CD4-positive, alpha-beta T cell treated with Interferon gamma for 1 hour (primary cell): ENCODE measurements around the gene FUOM.

Experiments used
- DNase-seq: peaks from one replicate; pipeline ENCODE4 v3.0.0-alpha.2; 2020

The FUOM gene

GRCh38 chr10:133366130-133366478 lies 8.3 kb upstream of the FUOM start:
- DNase-seq = no peak

- DNase-seq = no peak
Measured at GRCh38 chr10:133365461-133366129, 7.8 kb upstream of the FUOM start.

DNA sequence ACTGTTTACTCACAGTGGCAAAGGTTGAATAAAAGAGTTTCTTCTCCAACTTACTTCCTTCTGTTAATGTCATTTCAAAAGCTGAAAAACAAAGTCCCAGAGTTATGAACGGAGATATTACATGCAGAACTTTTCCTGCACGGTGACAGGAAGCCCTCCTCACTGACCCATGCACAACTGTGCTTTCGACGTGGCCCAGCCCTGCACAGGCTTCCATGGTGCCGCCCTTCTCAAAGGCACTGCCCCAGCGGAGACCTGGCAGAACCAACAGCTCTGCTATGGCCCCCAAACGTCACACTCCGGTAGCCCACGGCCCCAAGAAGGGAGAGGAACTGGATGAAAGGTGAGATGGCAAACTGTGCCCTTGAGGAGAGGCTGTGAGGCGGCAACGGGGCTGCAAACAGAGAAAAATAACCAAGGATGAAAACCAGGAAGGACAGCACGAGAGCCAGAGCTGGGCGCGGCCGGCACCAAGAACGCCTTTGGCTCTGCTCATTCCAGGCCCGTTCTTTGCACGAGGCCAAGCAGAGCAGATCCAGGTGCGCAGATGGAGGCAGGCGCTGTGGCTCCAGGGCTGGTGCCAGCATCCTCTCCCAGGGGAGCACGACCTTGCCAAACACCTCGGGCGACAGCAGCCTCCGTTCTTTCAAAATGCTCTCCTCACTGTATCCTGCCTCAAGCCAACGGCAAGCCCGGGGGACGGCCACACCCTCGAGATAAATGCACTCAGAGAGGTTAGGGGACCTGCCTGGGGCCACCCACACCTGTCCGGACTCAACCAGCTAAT lies 7.0 kb upstream of the FUOM start:
- DNase-seq = no peak

GRCh38 chr10:133362846-133363245 lies 5.0 kb upstream of the FUOM start:
- DNase-seq = no peak

- no peak for DNase-seq
Measured at GRCh38 chr10:133361773-133362441, 4.1 kb upstream of the FUOM start.

DNA sequence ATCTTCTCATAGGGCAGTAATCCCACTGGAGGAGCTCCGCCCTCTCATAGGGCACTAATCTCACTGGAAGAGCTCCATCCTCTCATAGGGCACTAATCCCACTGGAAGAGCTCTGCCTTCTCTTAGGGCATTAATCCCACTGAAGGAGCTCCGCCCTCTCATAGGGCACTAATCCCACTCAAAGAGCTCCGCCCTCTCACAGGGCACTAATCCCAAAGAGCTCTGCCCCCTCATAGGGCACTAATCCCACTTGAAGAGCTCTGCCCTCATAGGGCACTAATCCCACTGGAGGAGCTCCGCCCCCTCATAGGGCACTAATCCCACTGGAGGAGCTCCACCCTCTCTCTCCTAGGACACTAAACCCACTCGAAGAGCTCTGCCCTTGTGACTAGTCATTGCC lies 3.4 kb upstream of the FUOM start:
- DNase-seq = no peak

DNA sequence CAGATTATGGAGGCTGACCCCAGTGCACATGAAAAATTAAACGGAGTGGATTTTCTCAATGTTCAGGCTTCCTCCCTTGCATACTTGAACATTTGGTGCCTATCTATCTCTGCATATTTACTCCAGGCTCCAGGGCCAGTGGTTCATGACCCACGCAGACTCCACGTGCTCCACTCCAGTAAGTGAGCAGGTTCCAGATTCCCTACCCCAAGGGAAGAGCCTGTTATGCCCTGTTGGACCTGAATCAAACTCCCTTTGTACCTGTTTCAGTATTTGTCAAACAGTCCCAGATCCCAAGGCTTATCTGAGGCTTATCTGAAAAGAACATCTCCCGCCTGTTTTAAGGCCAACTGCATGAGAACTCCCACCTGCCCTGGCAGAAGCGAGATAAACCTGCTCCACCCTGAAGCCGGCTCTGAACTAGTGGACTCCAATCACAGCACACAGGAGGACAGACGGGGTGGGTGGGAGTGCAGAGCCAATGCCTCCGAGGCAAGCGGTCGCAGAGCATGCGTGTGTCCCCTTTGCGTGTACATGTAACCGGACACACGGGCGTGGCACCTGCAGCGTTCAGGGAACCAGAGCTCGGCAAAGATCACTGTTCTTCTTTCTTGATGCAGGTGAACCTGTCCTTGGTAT lies 2.3 kb upstream of the FUOM start:
- no peak for DNase-seq

- DNase-seq = no peak
Measured at GRCh38 chr10:133359554-133359971, 1.7 kb upstream of the FUOM start.

GRCh38 chr10:133358925-133359310 lies 1.1 kb upstream of the FUOM start:
- no peak for DNase-seq

- no peak for DNase-seq
Measured at GRCh38 chr10:133358162-133358924, 524 bp upstream of the FUOM start.

GRCh38 chr10:133356549-133357284 lies 1.1 kb downstream of the FUOM start:
- DNase-seq = no peak

- no peak for DNase-seq
Measured at GRCh38 chr10:133355991-133356390, 1.8 kb downstream of the FUOM start.

- DNase-seq = no peak
Measured at GRCh38 chr10:133355266-133355665, 2.6 kb downstream of the FUOM start.

GRCh38 chr10:133354672-133355240 lies 3.1 kb downstream of the FUOM start:
- no peak for DNase-seq

DNA sequence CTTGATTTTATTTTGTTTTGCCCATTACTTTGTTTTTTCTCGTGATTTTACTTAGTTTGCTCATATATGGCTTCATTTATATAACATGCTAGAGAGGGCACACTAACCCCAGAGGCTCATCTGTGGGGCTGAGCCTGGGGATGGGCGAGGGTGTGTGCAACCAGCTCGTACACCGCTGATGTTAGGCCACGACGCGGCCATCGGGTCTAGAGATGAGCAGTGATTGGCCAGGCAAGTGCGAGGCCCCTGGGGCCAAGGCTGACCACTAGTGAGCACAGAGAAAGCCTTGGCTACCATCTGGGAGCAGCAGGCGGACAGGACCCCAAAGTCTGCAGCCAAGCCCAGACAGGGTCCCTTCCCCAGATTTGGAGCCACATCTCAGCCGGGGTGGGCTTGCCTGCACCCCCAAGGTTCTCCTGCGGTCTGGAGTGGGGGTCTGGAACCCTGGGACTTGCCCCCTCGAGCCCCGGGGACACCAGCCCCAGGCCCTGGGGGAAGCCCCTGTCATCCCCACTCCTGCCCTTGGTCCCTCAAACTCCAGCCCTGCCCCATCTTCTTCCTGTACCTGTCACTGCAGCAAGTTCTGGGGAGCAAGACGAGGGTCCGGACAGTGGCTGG lies 3.7 kb downstream of the FUOM start:
- no peak for DNase-seq

DNA sequence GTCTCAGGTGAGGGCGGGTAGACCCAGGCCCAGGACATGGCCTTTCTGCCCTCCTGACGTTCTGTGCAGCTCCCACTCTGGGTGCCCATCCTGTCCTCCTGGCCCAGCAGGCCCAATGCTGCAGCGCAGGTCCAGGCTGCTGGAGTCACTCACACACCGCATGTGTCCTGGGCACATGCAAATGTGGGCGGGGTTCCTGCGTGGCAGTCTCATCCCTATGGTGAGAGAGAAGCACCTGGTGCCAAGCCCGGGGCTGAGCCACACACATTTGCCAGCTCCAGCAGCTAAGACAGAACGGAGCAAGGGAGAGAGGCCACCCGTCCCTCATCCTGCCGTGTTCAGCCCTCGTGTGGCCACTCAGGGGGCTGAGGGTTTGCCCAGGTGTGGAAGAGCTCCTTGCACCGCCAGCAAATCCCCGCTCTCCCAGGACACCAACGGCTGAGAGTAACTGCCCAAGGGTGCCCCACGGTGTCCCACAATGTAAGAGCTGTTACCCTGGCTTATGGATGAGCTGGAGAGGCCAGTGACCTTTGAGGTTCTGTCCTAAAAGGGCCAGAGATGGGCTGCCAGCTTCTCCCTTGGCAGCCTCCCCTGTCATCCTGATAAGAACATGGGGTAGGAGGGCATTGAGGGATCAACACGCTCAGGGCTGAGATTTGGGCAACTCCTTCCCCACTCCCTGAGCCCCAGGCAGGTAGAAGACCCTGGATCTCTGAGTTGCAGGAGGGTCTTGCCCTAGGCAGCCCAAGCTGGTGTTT lies 4.4 kb downstream of the FUOM start:
- no peak for DNase-seq

DNA sequence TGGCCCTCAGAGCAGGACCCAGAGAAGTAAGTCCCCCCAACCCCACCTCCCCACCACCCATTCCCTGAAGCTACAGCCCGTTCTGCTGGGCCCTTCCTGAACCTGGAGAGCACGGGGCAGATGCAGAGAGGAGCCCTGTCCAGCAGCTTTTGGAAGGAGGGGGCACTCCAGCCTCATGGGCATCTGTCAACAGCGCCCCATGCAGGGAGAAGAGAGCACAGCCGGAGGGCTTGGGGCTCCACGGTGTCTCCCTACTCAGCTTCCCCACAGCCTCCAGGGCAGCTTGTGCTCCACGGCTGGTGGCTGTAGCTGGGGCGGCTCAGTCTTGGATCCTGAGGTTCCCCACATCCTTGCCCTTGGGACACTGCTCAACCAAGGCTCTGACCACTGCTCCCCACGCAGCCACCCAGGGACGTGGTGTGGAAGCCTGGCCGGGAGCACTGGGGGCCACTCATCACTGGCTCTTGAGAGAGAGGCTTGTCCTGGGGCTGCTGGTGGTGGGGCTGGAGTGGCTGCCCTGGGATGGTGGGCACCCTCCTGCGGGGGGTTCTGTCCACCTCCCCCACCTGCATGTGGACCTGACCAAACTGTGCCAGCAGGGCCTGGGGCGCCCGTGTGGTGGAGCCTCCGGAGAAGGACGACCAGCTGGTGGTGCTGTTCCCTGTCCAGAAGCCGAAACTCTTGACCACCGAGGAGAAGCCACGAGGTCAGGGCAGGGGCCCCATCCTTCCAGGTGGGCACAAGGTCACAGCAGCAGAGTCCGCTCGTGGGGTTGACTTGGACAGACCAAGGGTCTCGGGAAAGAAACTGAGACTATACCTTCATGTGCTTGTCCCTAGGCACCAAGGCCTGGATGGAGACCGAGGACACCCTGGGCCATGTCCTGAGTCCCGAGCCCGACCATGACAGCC lies 6.2 kb downstream of the FUOM start:
- no peak for DNase-seq

GRCh38 chr10:133350950-133351329 lies 6.9 kb downstream of the FUOM start:
- DNase-seq = no peak

- DNase-seq = no peak
Measured at GRCh38 chr10:133350283-133350949, 7.4 kb downstream of the FUOM start.
